ENCODE data around the gene EPG5. TPM values are rescaled to one million over a fixed set of nuclear protein-coding genes. Genes with fewer than 3 reads are reported as not detected.

Gene EPG5
- polyA plus RNA-seq, 1 of the 3 experiments (the other 2 are of a cell fraction), result 13.6 TPM

DNA sequence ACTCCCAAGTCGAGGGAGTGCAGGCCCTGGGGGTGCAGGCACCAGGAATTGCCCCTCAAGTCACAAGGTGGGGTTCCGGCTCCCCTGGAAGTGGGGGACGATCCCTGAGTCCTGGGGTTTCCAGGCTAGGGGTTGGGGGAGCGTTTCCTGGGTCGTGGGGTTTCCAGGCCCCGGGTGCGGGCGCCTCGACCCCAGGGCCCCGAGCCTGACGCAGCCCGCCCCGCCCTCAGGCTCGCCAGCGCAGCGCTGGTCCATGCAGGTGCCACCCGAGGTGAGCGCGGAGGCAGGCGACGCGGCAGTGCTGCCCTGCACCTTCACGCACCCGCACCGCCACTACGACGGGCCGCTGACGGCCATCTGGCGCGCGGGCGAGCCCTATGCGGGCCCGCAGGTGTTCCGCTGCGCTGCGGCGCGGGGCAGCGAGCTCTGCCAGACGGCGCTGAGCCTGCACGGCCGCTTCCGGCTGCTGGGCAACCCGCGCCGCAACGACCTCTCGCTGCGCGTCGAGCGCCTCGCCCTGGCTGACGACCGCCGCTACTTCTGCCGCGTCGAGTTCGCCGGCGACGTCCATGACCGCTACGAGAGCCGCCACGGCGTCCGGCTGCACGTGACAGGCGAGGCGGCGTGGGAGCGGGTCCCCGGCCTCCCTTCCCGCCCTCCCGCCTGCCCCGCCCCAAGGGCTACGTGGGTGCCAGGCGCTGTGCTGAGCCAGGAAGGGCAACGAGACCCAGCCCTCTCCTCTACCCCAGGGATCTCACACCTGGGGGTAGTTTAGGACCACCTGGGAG is 129.7 kb downstream of the EPG5 start:
- H3K36me3 ChIP-seq (replicated peaks in 1 of 2; ENCODE audit: control insufficient read depth in 1 of 2, insufficient read depth in 2 of 2, low read length in 1 of 2), result no peaks in the 10 kb centered on the region
- ChIA-PET CTCF (interaction anchor here (0.9 to 3.7 kb wide), 7 partner anchors 17 to 236 kb away, joined by 3 to 29 read pairs (median 3); partner anchors contain the start of gene SLC14A1), POLR2A (no interaction called here)
- no peaks in the 10 kb centered on the region for H3K27me3 ChIP-seq (ENCODE audit: insufficient read depth)
- no peaks in the 10 kb centered on the region for H3K9me3 ChIP-seq
- no peak overlapping the region; the same call in 1 of the 2 replicates for H2AFZ ChIP-seq (ENCODE audit: low read depth)
- no peak overlapping the region for H3K27ac ChIP-seq (ENCODE audit: low read depth in 2 of 2, low read length in 1 of 2)
- no peaks in the 10 kb centered on the region for H3F3A ChIP-seq (replicated peaks; ENCODE audit: insufficient read depth)
- peaks cover 15 to 18% of the 10 kb centered on the region in 2 experiments; a peak in 2 of 4 replicates for H3K4me1 ChIP-seq (ENCODE audit: control insufficient read depth in 1 of 2, insufficient read depth in 2 of 2, low read depth in 1 of 2, low read length in 1 of 2)
- H3K4me3 ChIP-seq (ENCODE audit: low read depth in 2 of 2, low read length in 1 of 2), result peak overlapping the region in 1 of 2 experiments; percentile 26; a peak in 1 of 4 replicates
- DNase-seq, result peak; percentile 82
- H3K9me2 ChIP-seq, result no peaks in the 10 kb centered on the region
- no peak overlapping the region for H3K4me2 ChIP-seq
- no peaks in the 10 kb centered on the region for H4K20me1 ChIP-seq (ENCODE audit: insufficient read depth)
- no peaks in the 10 kb centered on the region for H3K79me2 ChIP-seq (ENCODE audit: insufficient read depth)
- H3K9ac ChIP-seq, result no peak overlapping the region
- TF ChIP-seq, protein P1, sequence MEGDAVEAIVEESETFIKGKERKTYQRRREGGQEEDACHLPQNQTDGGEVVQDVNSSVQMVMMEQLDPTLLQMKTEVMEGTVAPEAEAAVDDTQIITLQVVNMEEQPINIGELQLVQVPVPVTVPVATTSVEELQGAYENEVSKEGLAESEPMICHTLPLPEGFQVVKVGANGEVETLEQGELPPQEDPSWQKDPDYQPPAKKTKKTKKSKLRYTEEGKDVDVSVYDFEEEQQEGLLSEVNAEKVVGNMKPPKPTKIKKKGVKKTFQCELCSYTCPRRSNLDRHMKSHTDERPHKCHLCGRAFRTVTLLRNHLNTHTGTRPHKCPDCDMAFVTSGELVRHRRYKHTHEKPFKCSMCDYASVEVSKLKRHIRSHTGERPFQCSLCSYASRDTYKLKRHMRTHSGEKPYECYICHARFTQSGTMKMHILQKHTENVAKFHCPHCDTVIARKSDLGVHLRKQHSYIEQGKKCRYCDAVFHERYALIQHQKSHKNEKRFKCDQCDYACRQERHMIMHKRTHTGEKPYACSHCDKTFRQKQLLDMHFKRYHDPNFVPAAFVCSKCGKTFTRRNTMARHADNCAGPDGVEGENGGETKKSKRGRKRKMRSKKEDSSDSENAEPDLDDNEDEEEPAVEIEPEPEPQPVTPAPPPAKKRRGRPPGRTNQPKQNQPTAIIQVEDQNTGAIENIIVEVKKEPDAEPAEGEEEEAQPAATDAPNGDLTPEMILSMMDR (IDR thresholded peaks at IDR 0.05), result peak; percentile 37
- TF ChIP-seq SMC3 (IDR thresholded peaks at IDR 0.05; ENCODE audit: low read depth, low read length) (peak; percentile 41), GABPA (IDR thresholded peaks at IDR 0.05; ENCODE audit: low read depth) (no peak), FOXM1 (IDR thresholded peaks at IDR 0.05; ENCODE audit: low read depth) (no peak), GATA2 (CRISPR knock-in tag; IDR thresholded peaks at IDR 0.05) (no peak), TEAD4 (IDR thresholded peaks at IDR 0.05; ENCODE audit: borderline replicate concordance, insufficient read depth) (no peak), EP300 (IDR thresholded peaks at IDR 0.05; ENCODE audit: borderline replicate concordance in 1 of 2, low read depth in 1 of 2, low read length in 1 of 2) (no peak), TCF12 (IDR thresholded peaks at IDR 0.05) (no peak), RAD21 (IDR thresholded peaks at IDR 0.05; ENCODE audit: low read length) (peak; percentile 43), CHD2 (IDR thresholded peaks at IDR 0.05; ENCODE audit: low read length, partially characterized antibody) (no peak)
- TF ChIP-seq, protein P2, sequence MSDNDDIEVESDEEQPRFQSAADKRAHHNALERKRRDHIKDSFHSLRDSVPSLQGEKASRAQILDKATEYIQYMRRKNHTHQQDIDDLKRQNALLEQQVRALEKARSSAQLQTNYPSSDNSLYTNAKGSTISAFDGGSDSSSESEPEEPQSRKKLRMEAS (IDR thresholded peaks at IDR 0.05; ENCODE audit: low read depth), result peak; percentile 87
- TF ChIP-seq, protein P3, sequence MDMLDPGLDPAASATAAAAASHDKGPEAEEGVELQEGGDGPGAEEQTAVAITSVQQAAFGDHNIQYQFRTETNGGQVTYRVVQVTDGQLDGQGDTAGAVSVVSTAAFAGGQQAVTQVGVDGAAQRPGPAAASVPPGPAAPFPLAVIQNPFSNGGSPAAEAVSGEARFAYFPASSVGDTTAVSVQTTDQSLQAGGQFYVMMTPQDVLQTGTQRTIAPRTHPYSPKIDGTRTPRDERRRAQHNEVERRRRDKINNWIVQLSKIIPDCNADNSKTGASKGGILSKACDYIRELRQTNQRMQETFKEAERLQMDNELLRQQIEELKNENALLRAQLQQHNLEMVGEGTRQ (IDR thresholded peaks at IDR 0.05; ENCODE audit: borderline replicate concordance, low read depth, low read length), result no peak
- TF ChIP-seq, protein P4, sequence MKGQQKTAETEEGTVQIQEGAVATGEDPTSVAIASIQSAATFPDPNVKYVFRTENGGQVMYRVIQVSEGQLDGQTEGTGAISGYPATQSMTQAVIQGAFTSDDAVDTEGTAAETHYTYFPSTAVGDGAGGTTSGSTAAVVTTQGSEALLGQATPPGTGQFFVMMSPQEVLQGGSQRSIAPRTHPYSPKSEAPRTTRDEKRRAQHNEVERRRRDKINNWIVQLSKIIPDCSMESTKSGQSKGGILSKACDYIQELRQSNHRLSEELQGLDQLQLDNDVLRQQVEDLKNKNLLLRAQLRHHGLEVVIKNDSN (IDR thresholded peaks at IDR 0.05; ENCODE audit: borderline replicate concordance, low read depth), result peak; percentile 64; the same call in 1 of the 2 replicates
- 26% methylated on average over 6 of the region's 84 CpGs for WGBS (ENCODE audit: low lambda C conversion rate)

Measured in SK-N-SH (cell line).